GM18502 (cell line): ENCODE data around the gene TET1.
"Not testable (repeated sequence)": the region's sequence is repeated elsewhere in the genome, so short reads cannot be mapped to it uniquely, and the experiment has no call there.

Source experiments
- ATAC-seq: cut with Tn5 transposase; IDR thresholded peaks from one replicate; pipeline ENCODE4 v1.9.1; 2021; ENCODE audit warnings: mild to moderate bottlenecking; ENCODE audit not compliant: unreplicated experiment, poor library complexity

The TET1 gene

GRCh38 chr10:68684413-68684812, 124.3 kb downstream of the TET1 start:
- peak; percentile 83 for ATAC-seq

- no peak for ATAC-seq
These were observed 135.9 kb downstream of the TET1 start for GRCh38 chr10:68696018-68696417.

GRCh38 chr10:68697106-68697505, 137.0 kb downstream of the TET1 start:
- no peak for ATAC-seq

GRCh38 chr10:68700197-68700596, 140.1 kb downstream of the TET1 start:
- ATAC-seq: no peak

GRCh38 chr10:68705548-68705947, 145.4 kb downstream of the TET1 start:
- no peak for ATAC-seq

- ATAC-seq: not testable (repeated sequence)
These were observed 148.8 kb downstream of the TET1 start for GRCh38 chr10:68708987-68709386.

GRCh38 chr10:68713065-68713464, 152.9 kb downstream of the TET1 start:
- not testable (repeated sequence) for ATAC-seq

- no peak for ATAC-seq
These were observed 157.3 kb downstream of the TET1 start for GRCh38 chr10:68717435-68717834.

- ATAC-seq: peak; percentile 99
These were observed 160.9 kb downstream of the TET1 start, which contains the start of gene CCAR1 for GRCh38 chr10:68720793-68721672. CCAR1 (plus strand) TSS chr10:68721239; CDS start chr10:68722505, 1,266 bp downstream.

- no peak for ATAC-seq
These were observed 161.7 kb downstream of the TET1 start for GRCh38 chr10:68721673-68722335.

- no peak for ATAC-seq
These were observed 164.9 kb downstream of the TET1 start for GRCh38 chr10:68725016-68725415.

- ATAC-seq: no peak
These were observed 167.0 kb downstream of the TET1 start for GRCh38 chr10:68727146-68727545.

- ATAC-seq: no peak
These were observed 172.5 kb downstream of the TET1 start for GRCh38 chr10:68732651-68733050.

- ATAC-seq: no peak
These were observed 174.2 kb downstream of the TET1 start for GRCh38 chr10:68734349-68734748.

GRCh38 chr10:68735119-68735518, 175.0 kb downstream of the TET1 start:
- no peak for ATAC-seq

- ATAC-seq: not testable (repeated sequence)
These were observed 175.6 kb downstream of the TET1 start for GRCh38 chr10:68735739-68736138.

- ATAC-seq: not testable (repeated sequence)
These were observed 180.5 kb downstream of the TET1 start for GRCh38 chr10:68740676-68741075.

GRCh38 chr10:68742397-68742796, 182.3 kb downstream of the TET1 start:
- ATAC-seq: no peak
